HFFc6 (cell line): ENCODE data around the gene ZNF785. TPM values are rescaled to one million over a fixed set of nuclear protein-coding genes. Genes with fewer than 3 reads are reported as not detected.

Experiments
- DNase-seq: peaks from one replicate; pipeline ENCODE4 v3.0.0-alpha.2; 2018
- H3K27ac Mint-ChIP-seq: 2 replicates; pipeline ENCODE4 v1.8.0; 2020; ENCODE audit warnings: mild to moderate bottlenecking, mixed read lengths
- H3K27me3 Mint-ChIP-seq: 2 replicates; pipeline ENCODE4 v1.8.0; 2021; ENCODE audit warnings: mild to moderate bottlenecking, moderate library complexity, mixed read lengths; ENCODE audit not compliant: insufficient read depth
- H3K36me3 Mint-ChIP-seq: 2 replicates; pipeline ENCODE4 v1.8.0; 2021; ENCODE audit warnings: low read depth, mixed read lengths
- H3K4me1 Mint-ChIP-seq: 2 replicates; pipeline ENCODE4 v1.8.0; 2020; ENCODE audit warnings: low read depth, mixed read lengths
- H3K4me3 Mint-ChIP-seq: 2 replicates; pipeline ENCODE4 v1.8.0; 2020; ENCODE audit warnings: mild to moderate bottlenecking, moderate library complexity, mixed read lengths
- H3K9me3 Mint-ChIP-seq: 2 replicates; pipeline ENCODE4 v1.8.0; 2020; ENCODE audit warnings: mild to moderate bottlenecking, mixed read lengths
- total RNA-seq, 6 experiments: library from RNA; stranded (reverse); fragmentation: NEBNext Ultra II Directional; extraction: Animal tissue kit (Norgen Biotek cat#: 25700); gene quantifications; 2 replicates in 1 of 6; 3 replicates in 5 of 6; pipeline ENCODE4 v1.2.3, GENCODE V29; 2021
- TF ChIP-seq, protein P1 (sequence below): fragments of 200-600 bp; sonication (generic); IDR thresholded peaks from 2 replicates; pipeline ENCODE4 v1.5.0; 2021; ENCODE audit warnings: antibody characterized with exemption, mild to moderate bottlenecking

Gene ZNF785
- total RNA-seq, 6 experiments from 2014 or later, result 7.3 to 12.2 (median 10.1) TPM

DNA sequence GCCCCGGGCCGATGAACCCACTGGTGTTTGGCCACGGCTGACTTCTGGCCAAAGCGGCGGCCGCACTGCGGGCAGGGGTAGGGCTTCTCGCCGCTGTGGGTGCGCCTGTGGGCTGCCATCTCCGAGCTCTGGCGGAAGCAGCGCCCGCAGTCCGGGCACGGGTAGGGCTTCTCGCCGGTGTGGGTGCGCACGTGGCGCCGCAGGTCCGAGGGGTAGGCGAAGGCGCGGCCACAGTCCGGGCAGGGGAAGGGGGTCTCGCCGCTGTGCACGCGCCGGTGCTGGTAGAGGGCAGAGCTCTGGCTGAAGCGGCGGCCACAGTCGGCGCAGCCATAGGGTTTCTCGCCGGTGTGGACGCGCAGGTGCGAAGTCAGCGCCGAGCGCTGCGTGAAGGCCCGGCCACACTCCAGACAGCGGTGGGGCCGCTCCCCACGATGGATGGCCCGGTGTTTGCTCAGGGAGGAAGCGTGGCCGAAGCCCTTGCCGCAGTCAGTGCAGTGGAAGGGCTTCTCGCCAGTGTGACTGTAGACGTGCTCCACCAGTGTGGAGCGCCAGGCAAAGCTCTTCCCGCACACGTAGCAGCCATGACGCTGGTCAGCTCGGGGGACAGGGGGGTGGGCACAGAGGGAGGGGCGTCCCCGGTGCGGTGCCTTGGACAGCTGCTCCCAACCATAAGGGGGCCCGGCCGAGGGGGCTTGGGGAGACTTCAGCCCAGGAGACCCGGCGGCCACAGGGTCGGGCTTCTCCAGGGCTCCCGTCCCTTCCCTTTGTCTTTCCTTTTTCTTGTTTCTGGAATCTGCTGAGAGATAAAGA, 30.0 kb downstream of the ZNF785 start:
- no peak overlapping the region for H3K4me3 Mint-ChIP-seq

DNA sequence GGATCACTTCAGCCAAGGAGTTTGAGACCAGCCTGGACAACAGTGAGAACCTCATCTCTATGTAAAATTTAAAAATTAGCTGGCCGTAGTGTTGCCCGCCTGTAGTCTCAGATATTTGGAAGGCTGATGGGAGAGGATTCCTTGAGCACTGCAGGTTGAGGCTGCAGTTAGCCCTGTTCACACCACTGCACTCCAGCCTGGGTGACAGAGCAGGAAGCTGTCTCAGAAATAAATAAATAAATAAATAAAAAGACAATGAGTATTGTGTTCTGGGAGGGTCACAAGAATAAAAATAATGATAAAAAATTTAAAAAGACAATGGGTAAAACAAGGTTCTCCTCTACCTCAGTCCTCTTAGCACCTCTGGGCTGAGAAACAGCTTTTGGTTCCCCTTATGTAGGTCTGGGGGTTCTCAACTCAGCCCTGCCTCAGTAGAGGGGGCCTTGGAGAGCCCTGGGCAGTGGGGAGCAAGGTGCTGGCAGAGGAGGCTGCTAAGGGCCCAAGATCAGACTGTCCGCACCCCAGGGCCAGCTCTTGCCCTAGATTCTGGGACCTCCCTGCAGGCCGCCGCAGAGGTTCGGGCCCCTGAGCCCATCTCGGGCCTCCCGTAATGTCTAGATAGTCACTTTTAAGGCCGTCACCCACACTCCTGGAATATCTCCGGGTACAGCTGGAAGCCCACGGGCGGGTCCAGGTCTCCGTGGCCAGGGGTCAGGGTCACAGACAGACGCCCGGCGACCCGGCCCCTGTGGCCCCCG, 30.8 kb downstream of the ZNF785 start:
- Mint-ChIP-seq H3K27ac (no peak overlapping the region), H3K4me1 (peaks cover 17% of the 10 kb centered on the region), H3K9me3 (no peaks in the 10 kb centered on the region), H3K27me3 (no peaks in the 10 kb centered on the region; the same call in 1 of the 2 replicates), H3K4me3 (no peak overlapping the region), H3K36me3 (peaks cover 11% of the 10 kb centered on the region)
- no peak for DNase-seq
- TF ChIP-seq, protein P1, sequence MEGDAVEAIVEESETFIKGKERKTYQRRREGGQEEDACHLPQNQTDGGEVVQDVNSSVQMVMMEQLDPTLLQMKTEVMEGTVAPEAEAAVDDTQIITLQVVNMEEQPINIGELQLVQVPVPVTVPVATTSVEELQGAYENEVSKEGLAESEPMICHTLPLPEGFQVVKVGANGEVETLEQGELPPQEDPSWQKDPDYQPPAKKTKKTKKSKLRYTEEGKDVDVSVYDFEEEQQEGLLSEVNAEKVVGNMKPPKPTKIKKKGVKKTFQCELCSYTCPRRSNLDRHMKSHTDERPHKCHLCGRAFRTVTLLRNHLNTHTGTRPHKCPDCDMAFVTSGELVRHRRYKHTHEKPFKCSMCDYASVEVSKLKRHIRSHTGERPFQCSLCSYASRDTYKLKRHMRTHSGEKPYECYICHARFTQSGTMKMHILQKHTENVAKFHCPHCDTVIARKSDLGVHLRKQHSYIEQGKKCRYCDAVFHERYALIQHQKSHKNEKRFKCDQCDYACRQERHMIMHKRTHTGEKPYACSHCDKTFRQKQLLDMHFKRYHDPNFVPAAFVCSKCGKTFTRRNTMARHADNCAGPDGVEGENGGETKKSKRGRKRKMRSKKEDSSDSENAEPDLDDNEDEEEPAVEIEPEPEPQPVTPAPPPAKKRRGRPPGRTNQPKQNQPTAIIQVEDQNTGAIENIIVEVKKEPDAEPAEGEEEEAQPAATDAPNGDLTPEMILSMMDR, result no peak

More for the DNA sequence above, 30.0 kb downstream of the ZNF785 start:
- DNase-seq, result no peak
- H3K36me3 Mint-ChIP-seq, result peaks cover 11% of the 10 kb centered on the region
- TF ChIP-seq, protein P1, result no peak
- no peaks in the 10 kb centered on the region for H3K9me3 Mint-ChIP-seq
- H3K4me1 Mint-ChIP-seq, result peaks cover 17% of the 10 kb centered on the region
- H3K27me3 Mint-ChIP-seq, result no peaks in the 10 kb centered on the region; the same call in 1 of the 2 replicates
- H3K27ac Mint-ChIP-seq, result 0 out of 2 replicates have a peak overlapping the region, but pooled peaks have one; percentile 40

DNA sequence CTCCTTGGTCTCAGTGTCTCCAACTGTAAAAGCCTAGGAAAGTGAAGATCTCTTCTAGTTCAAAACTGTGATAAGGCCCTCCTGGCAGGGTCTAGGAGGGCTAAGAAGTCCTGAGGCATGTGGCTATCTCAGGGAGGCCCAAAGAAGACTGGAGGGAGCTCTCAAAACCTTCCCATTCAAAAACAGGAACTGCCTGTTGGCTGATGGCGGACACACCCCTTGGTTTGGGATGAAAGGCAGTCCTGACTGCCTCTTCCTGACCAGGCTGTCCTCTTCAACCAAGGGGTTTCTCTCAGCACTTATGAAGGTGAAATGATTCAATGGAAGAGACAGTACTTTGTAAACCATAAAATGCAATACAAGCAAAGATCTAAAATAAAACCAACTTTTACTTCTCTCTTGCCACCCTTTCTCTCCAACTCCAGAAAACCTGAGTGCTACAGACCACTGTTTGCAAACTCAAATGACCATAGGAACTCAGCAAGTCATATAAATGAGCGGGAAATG, 32.1 kb downstream of the ZNF785 start:
- TF ChIP-seq, protein P1, result no peak
- Mint-ChIP-seq H3K36me3 (peaks cover 11% of the 10 kb centered on the region), H3K4me1 (peaks cover 17% of the 10 kb centered on the region), H3K27ac (no peak overlapping the region), H3K9me3 (no peaks in the 10 kb centered on the region), H3K4me3 (no peak overlapping the region), H3K27me3 (no peaks in the 10 kb centered on the region; the same call in 1 of the 2 replicates)
- DNase-seq, result no peak

DNA sequence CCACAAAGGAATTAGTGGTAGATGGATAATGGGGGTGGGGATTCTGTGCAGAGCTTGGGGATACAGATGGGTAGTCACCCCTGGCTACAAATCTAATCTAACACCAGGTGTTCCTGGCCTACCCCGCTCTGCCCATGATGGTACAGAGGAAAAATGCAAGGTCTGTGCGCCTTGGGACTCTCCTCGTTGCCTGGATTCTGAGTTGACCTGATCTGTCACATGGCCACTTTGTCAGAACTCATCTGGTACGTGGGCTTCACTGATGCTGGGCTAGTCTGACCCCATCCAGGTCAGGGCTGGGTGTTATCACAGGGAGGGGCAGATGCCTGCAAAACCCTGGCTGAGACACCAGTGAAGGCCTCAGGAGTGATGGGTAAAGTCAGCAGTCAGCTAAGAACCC, 32.5 kb downstream of the ZNF785 start:
- Mint-ChIP-seq H3K27me3 (peaks cover under 1% of the 10 kb centered on the region), H3K4me1 (peaks cover 17% of the 10 kb centered on the region), H3K4me3 (no peak overlapping the region), H3K9me3 (no peaks in the 10 kb centered on the region), H3K27ac (no peak overlapping the region), H3K36me3 (peaks cover 11% of the 10 kb centered on the region)
- no peak for DNase-seq
- TF ChIP-seq, protein P1, result no peak

DNA sequence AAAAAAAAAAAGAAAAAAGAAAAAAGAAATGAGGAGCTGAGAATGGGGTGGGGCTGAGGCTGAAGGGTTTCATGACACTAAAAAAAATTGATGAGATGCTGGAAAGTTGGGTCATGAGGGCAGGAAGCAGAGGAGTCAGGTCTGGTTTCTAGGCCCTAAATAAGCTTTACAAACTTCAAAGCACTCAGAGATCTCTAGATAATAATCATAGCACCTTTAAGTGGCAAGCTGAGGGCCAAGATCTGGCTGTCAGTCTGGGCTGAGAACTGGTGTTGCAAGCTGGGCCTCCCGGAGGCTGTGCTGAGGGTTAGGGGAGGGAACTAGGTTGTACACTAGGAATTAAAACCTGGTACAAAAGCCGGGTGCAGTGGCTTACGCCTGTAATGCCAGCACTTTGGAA, 33.7 kb downstream of the ZNF785 start:
- no peak overlapping the region for H3K27ac Mint-ChIP-seq
- DNase-seq, result no peak
- TF ChIP-seq, protein P1, result no peak
- H3K36me3 Mint-ChIP-seq, result peaks cover 11% of the 10 kb centered on the region
- H3K27me3 Mint-ChIP-seq, result peaks cover 2% of the 10 kb centered on the region
- H3K9me3 Mint-ChIP-seq, result no peaks in the 10 kb centered on the region
- H3K4me1 Mint-ChIP-seq, result peaks cover 17% of the 10 kb centered on the region
- no peak overlapping the region for H3K4me3 Mint-ChIP-seq
